Amniotic epithelial cell (primary cell): ENCODE results near the gene SRC.

Source experiments
- DNase-seq: peaks from one replicate; pipeline ENCODE4 v3.0.0-alpha.2; 2010; ENCODE audit warnings: low read depth

Gene SRC

GRCh38 chr20:37350649-37351574 is 5.0 kb downstream of the SRC start:
- DNase-seq, result no peak

GRCh38 chr20:37351689-37352607 is 6.0 kb downstream of the SRC start:
- DNase-seq, result no peak

GRCh38 chr20:37352608-37352980 is 6.7 kb downstream of the SRC start:
- DNase-seq, result no peak

GRCh38 chr20:37353285-37353849 is 7.4 kb downstream of the SRC start:
- no peak for DNase-seq

- no peak for DNase-seq
Observed at GRCh38 chr20:37354210-37355195, 8.6 kb downstream of the SRC start.

GRCh38 chr20:37355252-37356180 is 9.6 kb downstream of the SRC start:
- no peak for DNase-seq

GRCh38 chr20:37356387-37356786 is 10.4 kb downstream of the SRC start:
- peak; percentile 35 for DNase-seq

- DNase-seq, result no peak
Observed at GRCh38 chr20:37356961-37357371, 11.0 kb downstream of the SRC start.

GRCh38 chr20:37357481-37358365 is 11.8 kb downstream of the SRC start:
- DNase-seq, result no peak

GRCh38 chr20:37358366-37359150 is 12.6 kb downstream of the SRC start:
- DNase-seq, result no peak

- no peak for DNase-seq
Observed at GRCh38 chr20:37359331-37359730, 13.4 kb downstream of the SRC start.

- DNase-seq, result no peak
Observed at GRCh38 chr20:37359836-37360235, 13.9 kb downstream of the SRC start.

GRCh38 chr20:37360391-37361115 is 14.6 kb downstream of the SRC start:
- no peak for DNase-seq

GRCh38 chr20:37361336-37361735 is 15.4 kb downstream of the SRC start:
- no peak for DNase-seq

GRCh38 chr20:37362231-37362792 is 16.4 kb downstream of the SRC start:
- DNase-seq, result no peak

GRCh38 chr20:37362821-37363220 is 16.9 kb downstream of the SRC start:
- DNase-seq, result no peak
